ENCODE measurements around the gene STK32C. TPM values are rescaled to one million over a fixed set of nuclear protein-coding genes. Genes with fewer than 3 reads are reported as not detected.

The STK32C gene
- total RNA-seq, 1 donor from 2014 or later, result 9.9 TPM

GRCh38 chr10:132275426-132276178 is 32.1 kb downstream of the STK32C start:
- no peak for DNase-seq (ENCODE audit: low spot score in 2 of 2, unreplicated experiment in 2 of 2)
- Mint-ChIP-seq H3K4me3 (no peak overlapping the region), H3K36me3 (no peaks in the 10 kb centered on the region), H3K27me3 (ENCODE audit: low read depth) (peaks cover 44% of the 10 kb centered on the region), H3K27ac (no peak overlapping the region), H3K4me1 (no peaks in the 10 kb centered on the region), H3K9me3 (no peaks in the 10 kb centered on the region)
- no peak for TF ChIP-seq CTCF (IDR thresholded peaks at IDR 0.05; ENCODE audit: unreplicated experiment)

GRCh38 chr10:132274986-132275385 is 32.8 kb downstream of the STK32C start:
- Mint-ChIP-seq H3K36me3 (no peaks in the 10 kb centered on the region), H3K27ac (no peak overlapping the region), H3K9me3 (no peaks in the 10 kb centered on the region), H3K27me3 (ENCODE audit: low read depth) (peaks cover 40% of the 10 kb centered on the region), H3K4me1 (no peaks in the 10 kb centered on the region), H3K4me3 (no peak overlapping the region)
- no peak for TF ChIP-seq CTCF (IDR thresholded peaks at IDR 0.05; ENCODE audit: unreplicated experiment)
- no peak for DNase-seq (ENCODE audit: low spot score in 2 of 2, unreplicated experiment in 2 of 2)

DNA sequence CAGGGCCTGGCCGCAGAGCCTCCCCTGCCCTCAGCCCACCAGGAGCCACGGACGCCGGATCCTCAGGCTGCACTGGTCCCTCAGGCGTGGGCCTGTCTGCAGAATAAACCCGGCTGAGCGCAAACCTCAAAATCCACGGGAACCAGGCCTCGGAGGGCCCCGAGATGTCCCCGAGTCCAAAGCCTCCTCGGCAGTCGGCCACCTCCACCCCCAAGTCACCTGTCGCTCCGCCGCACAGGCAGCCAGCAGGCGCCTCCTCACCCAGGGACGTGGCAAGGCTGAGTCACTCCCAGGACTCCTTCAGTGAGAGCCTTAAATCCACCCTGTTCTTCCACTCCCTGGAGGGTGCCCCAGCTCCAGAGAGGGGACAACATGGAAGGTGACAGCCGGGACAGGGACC is 33.2 kb downstream of the STK32C start:
- no peak for DNase-seq (ENCODE audit: low spot score in 2 of 2, unreplicated experiment in 2 of 2)
- H3K4me1 Mint-ChIP-seq, result no peaks in the 10 kb centered on the region
- peaks cover 40% of the 10 kb centered on the region for H3K27me3 Mint-ChIP-seq (ENCODE audit: low read depth)
- no peak for TF ChIP-seq CTCF (IDR thresholded peaks at IDR 0.05; ENCODE audit: unreplicated experiment)
- H3K9me3 Mint-ChIP-seq, result no peaks in the 10 kb centered on the region
- no peaks in the 10 kb centered on the region for H3K36me3 Mint-ChIP-seq
- no peak overlapping the region for H3K27ac Mint-ChIP-seq
- H3K4me3 Mint-ChIP-seq, result no peak overlapping the region

- no peak overlapping the region for H3K27ac Mint-ChIP-seq
- no peak overlapping the region for H3K4me3 Mint-ChIP-seq
- no peaks in the 10 kb centered on the region for H3K4me1 Mint-ChIP-seq
- H3K36me3 Mint-ChIP-seq, result no peaks in the 10 kb centered on the region
- peaks cover 37% of the 10 kb centered on the region for H3K27me3 Mint-ChIP-seq (ENCODE audit: low read depth)
- H3K9me3 Mint-ChIP-seq, result no peaks in the 10 kb centered on the region
- DNase-seq (ENCODE audit: low spot score in 2 of 2, unreplicated experiment in 2 of 2), result no peak
- no peak for TF ChIP-seq CTCF (IDR thresholded peaks at IDR 0.05; ENCODE audit: unreplicated experiment)
Observed at GRCh38 chr10:132273966-132274365, 33.8 kb downstream of the STK32C start.

DNA sequence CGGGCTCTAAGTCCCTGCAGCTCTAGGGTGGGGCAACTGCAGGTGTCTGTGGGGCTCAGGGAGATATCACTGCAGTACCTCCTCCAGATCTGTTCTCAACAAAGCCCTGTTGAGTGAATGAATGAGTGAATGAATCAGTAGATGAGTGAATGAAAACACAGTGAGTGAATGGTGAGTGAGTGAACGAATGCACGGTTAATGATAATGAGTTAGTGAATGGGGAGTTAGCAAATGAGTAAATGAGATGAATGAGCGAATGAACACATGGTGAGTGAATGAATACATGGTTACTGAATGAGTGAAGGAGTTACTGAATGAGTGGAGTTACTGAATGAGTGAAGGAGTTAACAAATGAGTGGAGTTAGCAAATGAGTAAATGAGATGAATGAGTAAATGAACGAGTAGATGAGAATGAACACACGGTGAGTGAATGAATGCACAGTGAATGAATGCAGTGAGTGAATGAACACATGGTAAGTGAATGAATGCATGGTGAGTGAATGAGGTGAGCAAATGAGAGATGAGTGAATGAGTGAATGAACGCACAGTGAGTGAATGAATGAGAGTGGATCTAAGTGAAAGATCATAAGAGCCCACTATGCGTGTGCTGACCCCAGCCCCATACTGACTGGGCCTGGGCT is 34.3 kb downstream of the STK32C start:
- Mint-ChIP-seq H3K4me3 (no peak overlapping the region), H3K4me1 (no peaks in the 10 kb centered on the region), H3K27me3 (ENCODE audit: low read depth) (peaks cover 34% of the 10 kb centered on the region), H3K36me3 (no peaks in the 10 kb centered on the region), H3K9me3 (no peaks in the 10 kb centered on the region), H3K27ac (no peak overlapping the region)
- TF ChIP-seq CTCF (IDR thresholded peaks at IDR 0.05; ENCODE audit: unreplicated experiment), result no peak
- no peak for DNase-seq (ENCODE audit: low spot score in 2 of 2, unreplicated experiment in 2 of 2)

Data from mesothelial cell of epicardium (in vitro differentiated cells).